AG04449 (cell line): Measurements from ENCODE around the gene ARHGAP35.
"Not testable (repeated sequence)": the region's sequence is repeated elsewhere in the genome, so short reads cannot be mapped to it uniquely, and the experiment has no call there.

Experiments
- CTCF ChIA-PET: fragments of 350-600 bp; formaldehyde crosslinking; extraction: SDS; loops from one replicate; lab custom pipeline; 2021; ENCODE audit warnings: antibody characterized with exemption; lab: Yijun Ruan, JAX
- POLR2A ChIA-PET: fragments of 400-600, 350-600 bp; formaldehyde crosslinking; extraction: SDS; loops from one replicate; lab custom pipeline; 2020; ENCODE audit warnings: antibody characterized with exemption, inconsistent platforms; lab: Yijun Ruan, JAX
- DNase-seq: peaks from one replicate; pipeline ENCODE4 v3.0.0-alpha.2; 2010; ENCODE audit warnings: low read depth, low spot score
- H3K4me3 ChIP-seq: 2 replicates; pipeline ENCODE4 v1.5.1; 2011; ENCODE audit warnings: low read depth, mild to moderate bottlenecking, control low read depth, low read length
- CTCF ChIP-seq: IDR thresholded peaks from one replicate; pipeline ENCODE4 v1.5.1; 2011; ENCODE audit warnings: mild to moderate bottlenecking, moderate library complexity, low read length, control low read depth, inconsistent platforms; ENCODE audit not compliant: insufficient read depth; ENCODE audit errors: missing control alignments

The ARHGAP35 gene

GRCh38 chr19:46863818-46864629 is 3.2 kb downstream of the ARHGAP35 start:
- no peak for TF ChIP-seq CTCF
- POLR2A ChIA-PET: interaction anchor here (0.9 to 1.2 kb wide), 4 partner anchors 10 to 112 kb away, joined by 3 to 5 read pairs (median 3); partner anchors contain the start of gene SLC1A5
- H3K4me3 ChIP-seq: peak overlapping the region; percentile 90
- no peak for DNase-seq
- CTCF ChIA-PET: interaction anchor here (0.7 to 4.0 kb wide), 6 partner anchors 9 to 149 kb away, joined by 3 to 34 read pairs (median 4); no protein-coding TSS in a partner anchor

DNA sequence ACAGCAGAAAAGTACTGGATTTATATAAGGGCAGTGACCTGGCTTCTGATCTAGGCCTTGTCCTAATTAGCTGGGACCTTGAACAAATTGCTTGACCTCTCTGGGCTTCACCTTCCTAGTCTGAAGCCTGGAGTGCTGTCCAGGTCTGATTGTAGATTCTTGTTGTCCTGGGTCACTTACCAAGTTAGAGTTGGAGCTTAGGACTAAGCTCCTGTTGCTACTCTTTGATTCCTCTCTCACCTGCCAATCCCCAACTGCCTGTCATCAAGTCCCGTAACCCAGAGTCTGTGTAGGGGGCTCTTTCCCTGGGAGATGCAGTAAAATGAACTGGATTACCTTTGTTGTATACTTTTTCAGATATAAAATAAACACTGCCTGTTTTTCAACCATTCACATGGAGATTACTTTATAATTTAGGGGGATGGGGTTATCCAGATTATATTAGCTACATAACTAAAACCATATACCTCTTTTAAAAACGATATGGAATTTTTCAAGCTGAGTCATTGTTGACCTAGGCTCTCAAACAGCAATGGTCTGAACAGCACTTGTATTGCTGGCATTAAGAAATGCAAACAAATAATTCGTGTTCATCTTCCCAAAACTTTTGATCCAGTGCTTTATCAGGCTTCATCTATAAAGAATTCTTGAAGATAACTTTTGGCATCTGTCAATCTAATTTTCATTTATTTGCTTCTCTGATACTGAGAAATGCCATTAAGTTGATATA is 5.8 kb downstream of the ARHGAP35 start:
- DNase-seq: no peak
- TF ChIP-seq CTCF: no peak
- POLR2A ChIA-PET: no interaction called here
- H3K4me3 ChIP-seq: no peak overlapping the region
- CTCF ChIA-PET: interaction anchor here (0.9 to 3.2 kb wide), 6 partner anchors 10 to 170 kb away, joined by 3 to 23 read pairs (median 4); no protein-coding TSS in a partner anchor

DNA sequence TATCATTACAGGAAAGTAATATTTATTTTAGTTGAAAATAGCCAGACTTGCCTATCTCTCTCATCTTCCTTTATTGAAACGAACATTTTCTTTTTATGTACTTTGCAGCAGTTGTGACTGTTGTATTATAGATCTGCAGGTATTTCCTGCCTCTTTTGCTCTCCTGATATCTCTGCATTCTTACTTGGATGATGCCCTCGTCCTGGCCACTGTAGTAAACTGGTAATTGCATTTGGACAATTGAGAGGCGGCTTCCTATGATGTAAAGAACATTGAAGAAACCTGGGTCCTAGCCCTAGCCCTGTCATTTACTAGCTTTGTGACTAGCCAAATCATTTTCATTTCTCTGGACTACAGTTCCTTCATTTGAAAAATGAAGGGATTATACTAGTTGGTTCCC is 6.4 kb downstream of the ARHGAP35 start:
- TF ChIP-seq CTCF: no peak
- DNase-seq: no peak
- H3K4me3 ChIP-seq: no peak overlapping the region
- CTCF ChIA-PET: interaction anchor here (1.1 to 3.2 kb wide), 3 partner anchors 10 to 169 kb away, joined by 4 to 23 read pairs (median 5); no protein-coding TSS in a partner anchor
- POLR2A ChIA-PET: no interaction called here

DNA sequence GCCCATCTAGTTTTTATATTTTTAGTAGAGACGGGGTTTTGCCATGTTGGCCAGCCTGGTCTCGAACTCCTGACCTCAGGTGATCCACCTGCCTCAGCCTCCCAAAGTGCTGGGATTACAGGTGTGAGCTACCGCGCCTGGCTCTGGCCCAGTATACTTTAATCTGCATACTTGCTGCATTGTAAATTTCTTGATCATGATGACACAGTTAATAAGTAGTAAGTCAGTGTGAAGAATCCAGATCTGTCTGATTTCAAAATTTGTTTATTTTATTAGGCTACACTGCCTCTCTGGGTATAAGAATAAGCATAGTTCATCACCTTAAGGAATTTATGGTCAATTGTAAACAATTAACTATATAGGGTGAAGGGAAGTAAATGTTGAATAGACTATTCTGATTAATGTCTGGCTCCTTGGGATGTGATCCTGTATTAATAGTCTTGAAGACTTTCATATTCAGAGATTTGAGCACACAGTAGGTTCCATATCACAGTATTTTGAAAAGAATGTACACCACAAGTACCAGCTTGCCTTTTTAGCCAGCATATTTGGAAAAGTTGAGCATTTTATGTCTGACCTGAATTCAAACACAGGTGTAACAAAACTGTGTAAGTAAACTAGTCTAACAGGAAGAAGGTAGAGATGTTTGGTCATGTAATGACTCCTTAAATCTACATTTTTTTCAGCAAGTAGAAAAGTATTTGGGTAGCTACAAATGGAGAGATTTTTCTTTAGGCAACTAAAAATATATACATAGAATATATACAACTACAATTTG is 7.4 kb downstream of the ARHGAP35 start:
- POLR2A ChIA-PET: interaction anchor here (0.6 kb wide), 1 partner anchor 28 kb away, joined by 3 read pairs; no protein-coding TSS in a partner anchor
- no peak overlapping the region for H3K4me3 ChIP-seq
- CTCF ChIA-PET: interaction anchor here (1.0 to 3.2 kb wide), 2 partner anchors 12 to 123 kb away, joined by 3 to 23 read pairs; no protein-coding TSS in a partner anchor
- no peak for DNase-seq
- no peak for TF ChIP-seq CTCF

- POLR2A ChIA-PET, H3K4me3 ChIP-seq, DNase-seq: not testable (repeated sequence)
- CTCF ChIA-PET: interaction anchor here (1.7 kb wide), 1 partner anchor 141 kb away, joined by 5 read pairs; no protein-coding TSS in a partner anchor
Measured at GRCh38 chr19:46871173-46871572, 10.4 kb downstream of the ARHGAP35 start.

- no peak for TF ChIP-seq CTCF
- CTCF ChIA-PET: interaction anchor here (1.1 to 2.5 kb wide), 3 partner anchors 9 to 118 kb away, joined by 3 to 8 read pairs (median 5); no protein-coding TSS in a partner anchor
- DNase-seq: no peak
- H3K4me3 ChIP-seq: no peak overlapping the region
- POLR2A ChIA-PET: interaction anchor here (1.6 kb wide), 1 partner anchor 9 kb away, joined by 5 read pairs; no protein-coding TSS in a partner anchor
Measured at GRCh38 chr19:46872967-46873366, 12.2 kb downstream of the ARHGAP35 start.
